ENCODE data around the gene PAIP1.

The PAIP1 gene

GRCh38 chr5:43543434-43543833, 13.4 kb downstream of the PAIP1 start:
- H3K4me3 ChIP-seq (ENCODE audit: low read depth, low read length), result no peak overlapping the region
- no peak for TF ChIP-seq CTCF (IDR thresholded peaks at IDR 0.05; ENCODE audit: low read depth, low read length, missing control alignments)

GRCh38 chr5:43540746-43541145, 16.1 kb downstream of the PAIP1 start:
- no peak overlapping the region for H3K4me3 ChIP-seq (ENCODE audit: low read depth, low read length)
- TF ChIP-seq CTCF (IDR thresholded peaks at IDR 0.05; ENCODE audit: low read depth, low read length, missing control alignments), result no peak
- no peak for DNase-seq (ENCODE audit: low read depth)

More at GRCh38 chr5:43543434-43543833, 13.4 kb downstream of the PAIP1 start:
- no peak for DNase-seq (ENCODE audit: low read depth)

GRCh38 chr5:43536972-43537371, 19.9 kb downstream of the PAIP1 start:
- TF ChIP-seq CTCF (IDR thresholded peaks at IDR 0.05; ENCODE audit: low read depth, low read length, missing control alignments), result no peak
- no peak for DNase-seq (ENCODE audit: low read depth)
- H3K4me3 ChIP-seq (ENCODE audit: low read depth, low read length), result no peak overlapping the region

GRCh38 chr5:43533646-43534045, 23.2 kb downstream of the PAIP1 start:
- TF ChIP-seq CTCF (IDR thresholded peaks at IDR 0.05; ENCODE audit: low read depth, low read length, missing control alignments), result no peak
- DNase-seq (ENCODE audit: low read depth), result no peak
- no peak overlapping the region for H3K4me3 ChIP-seq (ENCODE audit: low read depth, low read length)

- TF ChIP-seq CTCF (IDR thresholded peaks at IDR 0.05; ENCODE audit: low read depth, low read length, missing control alignments), result no peak
- H3K4me3 ChIP-seq (ENCODE audit: low read depth, low read length), result no peak overlapping the region
These were observed 26.2 kb downstream of the PAIP1 start for GRCh38 chr5:43530648-43531047.

GRCh38 chr5:43523662-43524072, 33.2 kb downstream of the PAIP1 start:
- DNase-seq (ENCODE audit: low read depth), result no peak
- no peak for TF ChIP-seq CTCF (IDR thresholded peaks at IDR 0.05; ENCODE audit: low read depth, low read length, missing control alignments)
- H3K4me3 ChIP-seq (ENCODE audit: low read depth, low read length), result no peak overlapping the region

More at GRCh38 chr5:43530648-43531047, 26.2 kb downstream of the PAIP1 start:
- no peak for DNase-seq (ENCODE audit: low read depth)

GRCh38 chr5:43520615-43521014, 36.3 kb downstream of the PAIP1 start:
- no peak overlapping the region for H3K4me3 ChIP-seq (ENCODE audit: low read depth, low read length)
- DNase-seq (ENCODE audit: low read depth), result no peak
- no peak for TF ChIP-seq CTCF (IDR thresholded peaks at IDR 0.05; ENCODE audit: low read depth, low read length, missing control alignments)

Measured in GM12864 (cell line).